Memory B cell (primary cell): ENCODE measurements around the gene RGS4.
"Not testable (repeated sequence)": the region's sequence is repeated elsewhere in the genome, so short reads cannot be mapped to it uniquely, and the experiment has no call there.

Experiments used
- ATAC-seq: fragments of 150-1000 bp; cut with Tn5 transposase; 2 replicates; pipeline ENCODE4 v1.10.0; 2021; ENCODE audit warnings: low read depth, mild to moderate bottlenecking, moderate library complexity
- DNase-seq, 2 donors: peaks; one replicate each; pipeline ENCODE4 v3.0.0; 2022; ENCODE audit warnings: low spot score in 2 of 2
- H3K27ac Mint-ChIP-seq: one replicate; pipeline ENCODE4 v1.8.0; 2022; ENCODE audit warnings: mild to moderate bottlenecking, moderate library complexity, mixed read lengths
- H3K27me3 Mint-ChIP-seq: one replicate; pipeline ENCODE4 v1.8.0; 2022; ENCODE audit warnings: mixed read lengths
- H3K36me3 Mint-ChIP-seq: one replicate; pipeline ENCODE4 v1.8.0; 2022; ENCODE audit warnings: mild to moderate bottlenecking, mixed read lengths
- H3K4me1 Mint-ChIP-seq: one replicate; pipeline ENCODE4 v1.8.0; 2022; ENCODE audit warnings: mixed read lengths
- H3K4me3 Mint-ChIP-seq: one replicate; pipeline ENCODE4 v1.8.0; 2022; ENCODE audit warnings: mild to moderate bottlenecking, moderate library complexity, mixed read lengths
- H3K9me3 Mint-ChIP-seq: one replicate; pipeline ENCODE4 v1.8.0; 2022; ENCODE audit warnings: mixed read lengths

The RGS4 gene

GRCh38 chr1:163076044-163076443 lies 6.9 kb downstream of the RGS4 start:
- Mint-ChIP-seq H3K36me3 (no peaks in the 10 kb centered on the region), H3K27me3 (peaks cover 4% of the 10 kb centered on the region), H3K9me3 (no peaks in the 10 kb centered on the region), H3K27ac (no peak overlapping the region), H3K4me1 (no peaks in the 10 kb centered on the region), H3K4me3 (no peak overlapping the region)
- DNase-seq (no peak), ATAC-seq (no peak)

- Mint-ChIP-seq H3K4me3 (no peak overlapping the region), H3K9me3 (no peaks in the 10 kb centered on the region), H3K27ac (no peak overlapping the region), H3K27me3 (peaks cover 4% of the 10 kb centered on the region), H3K36me3 (no peaks in the 10 kb centered on the region), H3K4me1 (no peaks in the 10 kb centered on the region)
- DNase-seq (no peak), ATAC-seq (no peak)
Measured at GRCh38 chr1:163076446-163076845, 7.3 kb downstream of the RGS4 start.

- H3K4me3 Mint-ChIP-seq = no peak overlapping the region
- no peaks in the 10 kb centered on the region for H3K36me3 Mint-ChIP-seq
- peaks cover 4% of the 10 kb centered on the region for H3K27me3 Mint-ChIP-seq
- ATAC-seq = no peak
- DNase-seq = no peak
- H3K27ac Mint-ChIP-seq = no peak overlapping the region
- no peaks in the 10 kb centered on the region for H3K9me3 Mint-ChIP-seq
- no peaks in the 10 kb centered on the region for H3K4me1 Mint-ChIP-seq
Measured at GRCh38 chr1:163076981-163077761, 8.0 kb downstream of the RGS4 start.

GRCh38 chr1:163082971-163083370 lies 13.8 kb downstream of the RGS4 start:
- H3K27ac Mint-ChIP-seq = no peak overlapping the region
- H3K4me1 Mint-ChIP-seq = no peaks in the 10 kb centered on the region
- DNase-seq (no peak), ATAC-seq (no peak)
- H3K4me3 Mint-ChIP-seq = no peak overlapping the region
- no peaks in the 10 kb centered on the region for H3K36me3 Mint-ChIP-seq
- H3K9me3 Mint-ChIP-seq = no peaks in the 10 kb centered on the region
- no peaks in the 10 kb centered on the region for H3K27me3 Mint-ChIP-seq

GRCh38 chr1:163083690-163084089 lies 14.5 kb downstream of the RGS4 start:
- DNase-seq (no peak), ATAC-seq (no peak)
- Mint-ChIP-seq H3K27me3 (no peaks in the 10 kb centered on the region), H3K4me3 (no peak overlapping the region), H3K36me3 (no peaks in the 10 kb centered on the region), H3K4me1 (no peaks in the 10 kb centered on the region), H3K27ac (no peak overlapping the region), H3K9me3 (no peaks in the 10 kb centered on the region)

GRCh38 chr1:163084330-163084729 lies 15.2 kb downstream of the RGS4 start:
- H3K9me3 Mint-ChIP-seq = no peaks in the 10 kb centered on the region
- H3K27ac Mint-ChIP-seq = no peak overlapping the region
- H3K27me3 Mint-ChIP-seq = peaks cover 2% of the 10 kb centered on the region
- DNase-seq (no peak), ATAC-seq (no peak)
- H3K4me3 Mint-ChIP-seq = no peak overlapping the region
- H3K4me1 Mint-ChIP-seq = no peaks in the 10 kb centered on the region
- H3K36me3 Mint-ChIP-seq = no peaks in the 10 kb centered on the region

GRCh38 chr1:163085041-163085903 lies 16.1 kb downstream of the RGS4 start:
- Mint-ChIP-seq H3K27ac (no peak overlapping the region), H3K9me3 (no peaks in the 10 kb centered on the region), H3K27me3 (peaks cover 2% of the 10 kb centered on the region), H3K4me3 (no peak overlapping the region), H3K36me3 (no peaks in the 10 kb centered on the region), H3K4me1 (no peaks in the 10 kb centered on the region)
- ATAC-seq = no peak
- DNase-seq = no peak

GRCh38 chr1:163085904-163086268 lies 16.7 kb downstream of the RGS4 start:
- ATAC-seq (no peak), DNase-seq (no peak)
- H3K9me3 Mint-ChIP-seq = no peaks in the 10 kb centered on the region
- no peak overlapping the region for H3K4me3 Mint-ChIP-seq
- H3K4me1 Mint-ChIP-seq = no peaks in the 10 kb centered on the region
- no peak overlapping the region for H3K27ac Mint-ChIP-seq
- no peaks in the 10 kb centered on the region for H3K36me3 Mint-ChIP-seq
- H3K27me3 Mint-ChIP-seq = peaks cover 2% of the 10 kb centered on the region

- DNase-seq, H3K36me3 Mint-ChIP-seq, H3K4me3 Mint-ChIP-seq, H3K27me3 Mint-ChIP-seq, H3K4me1 Mint-ChIP-seq, ATAC-seq, H3K27ac Mint-ChIP-seq, H3K9me3 Mint-ChIP-seq: not testable (repeated sequence)
Measured at GRCh38 chr1:163089117-163089516, 20.0 kb downstream of the RGS4 start.

GRCh38 chr1:163090321-163090945 lies 21.3 kb downstream of the RGS4 start:
- peaks cover 4% of the 10 kb centered on the region for H3K27me3 Mint-ChIP-seq
- ATAC-seq (no peak), DNase-seq (no peak)
- H3K9me3 Mint-ChIP-seq = no peaks in the 10 kb centered on the region
- H3K36me3 Mint-ChIP-seq = no peaks in the 10 kb centered on the region
- H3K4me1 Mint-ChIP-seq = no peaks in the 10 kb centered on the region
- H3K4me3 Mint-ChIP-seq = no peak overlapping the region
- H3K27ac Mint-ChIP-seq = no peak overlapping the region

GRCh38 chr1:163093169-163093568 lies 24.0 kb downstream of the RGS4 start:
- H3K27me3 Mint-ChIP-seq = peaks cover 4% of the 10 kb centered on the region
- H3K27ac Mint-ChIP-seq = no peak overlapping the region
- no peaks in the 10 kb centered on the region for H3K9me3 Mint-ChIP-seq
- H3K4me1 Mint-ChIP-seq = no peaks in the 10 kb centered on the region
- no peak for DNase-seq
- ATAC-seq = no peak
- no peaks in the 10 kb centered on the region for H3K36me3 Mint-ChIP-seq
- H3K4me3 Mint-ChIP-seq = no peak overlapping the region

GRCh38 chr1:163093579-163093978 lies 24.4 kb downstream of the RGS4 start:
- DNase-seq (no peak), ATAC-seq (no peak)
- Mint-ChIP-seq H3K27ac (no peak overlapping the region), H3K9me3 (no peaks in the 10 kb centered on the region), H3K4me1 (no peaks in the 10 kb centered on the region), H3K36me3 (no peaks in the 10 kb centered on the region), H3K27me3 (peaks cover 4% of the 10 kb centered on the region), H3K4me3 (no peak overlapping the region)

GRCh38 chr1:163094182-163094581 lies 25.0 kb downstream of the RGS4 start:
- Mint-ChIP-seq H3K27me3 (peaks cover 1% of the 10 kb centered on the region), H3K36me3 (no peaks in the 10 kb centered on the region), H3K4me1 (no peaks in the 10 kb centered on the region), H3K27ac (no peak overlapping the region), H3K4me3 (no peak overlapping the region), H3K9me3 (no peaks in the 10 kb centered on the region)
- ATAC-seq = no peak
- DNase-seq = no peak

GRCh38 chr1:163094589-163094988 lies 25.4 kb downstream of the RGS4 start:
- DNase-seq (no peak), ATAC-seq (no peak)
- no peak overlapping the region for H3K4me3 Mint-ChIP-seq
- no peaks in the 10 kb centered on the region for H3K9me3 Mint-ChIP-seq
- H3K36me3 Mint-ChIP-seq = no peaks in the 10 kb centered on the region
- peaks cover 1% of the 10 kb centered on the region for H3K27me3 Mint-ChIP-seq
- no peak overlapping the region for H3K27ac Mint-ChIP-seq
- H3K4me1 Mint-ChIP-seq = no peaks in the 10 kb centered on the region
